IPS-20b (cell line): ENCODE data around the gene DNER.
"Not testable (repeated sequence)": the region's sequence is repeated elsewhere in the genome, so short reads cannot be mapped to it uniquely, and the experiment has no call there.

Source experiments
- H3K27ac ChIP-seq: one replicate; pipeline ENCODE4 v1.5.1; 2013; ENCODE audit warnings: low read length
- H3K27me3 ChIP-seq: 2 replicates; pipeline ENCODE4 v1.6.1; 2013; ENCODE audit warnings: mild to moderate bottlenecking, low read length, inconsistent platforms; ENCODE audit not compliant: insufficient read depth
- H3K36me3 ChIP-seq: 2 replicates; pipeline ENCODE4 v1.6.1; 2013; ENCODE audit warnings: low read depth, mild to moderate bottlenecking, inconsistent platforms, low read length, moderate library complexity; ENCODE audit not compliant: insufficient read depth
- H3K4me1 ChIP-seq: 2 replicates; pipeline ENCODE4 v1.6.1; 2013; ENCODE audit warnings: mild to moderate bottlenecking, control low read depth, inconsistent platforms, low read length, moderate library complexity; ENCODE audit not compliant: insufficient read depth
- H3K4me3 ChIP-seq: 2 replicates; pipeline ENCODE4 v1.5.1; 2013; ENCODE audit warnings: mild to moderate bottlenecking, low read length, inconsistent platforms
- H3K9ac ChIP-seq: 2 replicates; pipeline ENCODE4 v1.6.1; 2013; ENCODE audit warnings: low read depth, mild to moderate bottlenecking, inconsistent platforms, low read length, moderate library complexity
- H3K9me3 ChIP-seq: 2 replicates; pipeline ENCODE4 v1.6.1; 2013; ENCODE audit warnings: mild to moderate bottlenecking, low read depth, low read length, inconsistent platforms; ENCODE audit not compliant: insufficient read depth

Gene DNER

GRCh38 chr2:229732897-229733296 is 18.5 kb upstream of the DNER start:
- H3K27me3 ChIP-seq: no peaks in the 10 kb centered on the region
- H3K9me3 ChIP-seq: peaks cover 11% of the 10 kb centered on the region
- H3K4me1 ChIP-seq: peaks cover 15% of the 10 kb centered on the region

GRCh38 chr2:229731916-229732315 is 17.6 kb upstream of the DNER start:
- Histone ChIP-seq H3K27ac (no peak overlapping the region), H3K36me3 (no peaks in the 10 kb centered on the region), H3K4me1 (peaks cover 15% of the 10 kb centered on the region), H3K9ac (no peak overlapping the region), H3K27me3 (no peaks in the 10 kb centered on the region), H3K9me3 (peaks cover 1% of the 10 kb centered on the region), H3K4me3 (no peak overlapping the region)

More at GRCh38 chr2:229732897-229733296, 18.5 kb upstream of the DNER start:
- Histone ChIP-seq H3K36me3 (no peaks in the 10 kb centered on the region), H3K27ac (no peak overlapping the region), H3K9ac (no peak overlapping the region), H3K4me3 (no peak overlapping the region)

- H3K4me1 ChIP-seq: peaks cover 15% of the 10 kb centered on the region
- no peaks in the 10 kb centered on the region for H3K27me3 ChIP-seq
- no peak overlapping the region for H3K4me3 ChIP-seq
- no peak overlapping the region for H3K27ac ChIP-seq
- no peak overlapping the region for H3K9ac ChIP-seq
- no peaks in the 10 kb centered on the region for H3K9me3 ChIP-seq
- no peaks in the 10 kb centered on the region for H3K36me3 ChIP-seq
These were observed 17.0 kb upstream of the DNER start for GRCh38 chr2:229731363-229731762.

GRCh38 chr2:229728370-229728769 is 14.0 kb upstream of the DNER start:
- H3K27ac ChIP-seq: no peak overlapping the region
- H3K4me1 ChIP-seq: peaks cover 2% of the 10 kb centered on the region

GRCh38 chr2:229726643-229727042 is 12.3 kb upstream of the DNER start:
- H3K27me3 ChIP-seq: no peaks in the 10 kb centered on the region

More at GRCh38 chr2:229728370-229728769, 14.0 kb upstream of the DNER start:
- no peaks in the 10 kb centered on the region for H3K36me3 ChIP-seq
- no peaks in the 10 kb centered on the region for H3K9me3 ChIP-seq
- H3K4me3 ChIP-seq: no peak overlapping the region
- H3K27me3 ChIP-seq: no peaks in the 10 kb centered on the region
- no peak overlapping the region for H3K9ac ChIP-seq

GRCh38 chr2:229725716-229726574 is 11.6 kb upstream of the DNER start:
- H3K27ac ChIP-seq: no peak overlapping the region
- no peak overlapping the region for H3K4me3 ChIP-seq
- H3K27me3 ChIP-seq: no peaks in the 10 kb centered on the region
- no peaks in the 10 kb centered on the region for H3K9me3 ChIP-seq
- H3K9ac ChIP-seq: no peak overlapping the region
- H3K4me1 ChIP-seq: no peaks in the 10 kb centered on the region
- no peaks in the 10 kb centered on the region for H3K36me3 ChIP-seq

More at GRCh38 chr2:229726643-229727042, 12.3 kb upstream of the DNER start:
- H3K9me3 ChIP-seq: no peaks in the 10 kb centered on the region
- no peak overlapping the region for H3K4me3 ChIP-seq
- H3K4me1 ChIP-seq: no peaks in the 10 kb centered on the region
- no peak overlapping the region for H3K9ac ChIP-seq
- no peak overlapping the region for H3K27ac ChIP-seq
- H3K36me3 ChIP-seq: no peaks in the 10 kb centered on the region

GRCh38 chr2:229723192-229723591 is 8.8 kb upstream of the DNER start:
- H3K27me3 ChIP-seq, H3K27ac ChIP-seq, H3K9me3 ChIP-seq, H3K4me1 ChIP-seq, H3K4me3 ChIP-seq, H3K9ac ChIP-seq, H3K36me3 ChIP-seq: not testable (repeated sequence)

- Histone ChIP-seq H3K9ac (no peak overlapping the region), H3K4me1 (no peaks in the 10 kb centered on the region; the same call in 1 of the 2 replicates)
These were observed 5.7 kb upstream of the DNER start for GRCh38 chr2:229719926-229720647.

GRCh38 chr2:229718057-229718456 is 3.7 kb upstream of the DNER start:
- Histone ChIP-seq H3K27me3 (peaks cover 50% of the 10 kb centered on the region), H3K27ac (no peak overlapping the region), H3K4me1 (no peaks in the 10 kb centered on the region; the same call in 1 of the 2 replicates)

More at GRCh38 chr2:229719926-229720647, 5.7 kb upstream of the DNER start:
- H3K27me3 ChIP-seq: peaks cover 39% of the 10 kb centered on the region
- no peaks in the 10 kb centered on the region for H3K9me3 ChIP-seq
- H3K27ac ChIP-seq: no peak overlapping the region
- no peak overlapping the region for H3K4me3 ChIP-seq
- H3K36me3 ChIP-seq: no peaks in the 10 kb centered on the region

GRCh38 chr2:229715895-229716507 is 1.6 kb upstream of the DNER start:
- H3K9me3 ChIP-seq: no peaks in the 10 kb centered on the region
- H3K9ac ChIP-seq: no peak overlapping the region
- no peaks in the 10 kb centered on the region; the same call in 1 of the 2 replicates for H3K4me1 ChIP-seq
- no peaks in the 10 kb centered on the region for H3K36me3 ChIP-seq
- peaks cover 71% of the 10 kb centered on the region for H3K27me3 ChIP-seq
- H3K27ac ChIP-seq: no peak overlapping the region
- H3K4me3 ChIP-seq: peak overlapping the region; percentile 68; the same call in 1 of the 2 replicates

More at GRCh38 chr2:229718057-229718456, 3.7 kb upstream of the DNER start:
- H3K9me3 ChIP-seq: no peaks in the 10 kb centered on the region
- no peaks in the 10 kb centered on the region for H3K36me3 ChIP-seq
- H3K9ac ChIP-seq: no peak overlapping the region
- H3K4me3 ChIP-seq: no peak overlapping the region

- Histone ChIP-seq H3K36me3 (no peaks in the 10 kb centered on the region), H3K27me3 (peaks cover 75% of the 10 kb centered on the region), H3K9ac (no peak overlapping the region), H3K4me3 (peak overlapping the region; percentile 68), H3K27ac (no peak overlapping the region), H3K9me3 (no peaks in the 10 kb centered on the region), H3K4me1 (no peaks in the 10 kb centered on the region; the same call in 1 of the 2 replicates)
These were observed 584 bp upstream of the DNER start for GRCh38 chr2:229714736-229715541.
